Spleen (tissue), 11 donors: ENCODE results near the gene GALNT18. TPM values are rescaled to one million over a fixed set of nuclear protein-coding genes. Genes with fewer than 3 reads are reported as not detected.

ENCODE experiments used
- DNase-seq: peaks from one replicate; pipeline ENCODE4 v3.0.0-alpha.2; 2020
- H3K27ac ChIP-seq, 8 donors: fragments of 200-600 bp; sonication (generic) in 7 of 8; 1 replicate in 4 of 8; 2 replicates in 4 of 8; pipeline versions ENCODE4 v1.5.0 to v1.8.0; 2016 to 2021; ENCODE audit warnings: inconsistent platforms in 4 of 8, mild to moderate bottlenecking in 4 of 8, moderate library complexity in 1 of 8
- H3K27me3 ChIP-seq, 7 donors: fragments of 200-600 bp; sonication (generic) in 6 of 7; replicated peaks in 1 of 7; 1 replicate in 4 of 7; 2 replicates in 3 of 7; pipeline versions ENCODE4 v1.5.0 to v1.8.0; 2016 to 2021; ENCODE audit warnings: inconsistent platforms in 3 of 7, mild to moderate bottlenecking in 1 of 7
- H3K36me3 ChIP-seq, 6 donors: fragments of 200-600 bp; sonication (generic) in 5 of 6; 1 replicate in 4 of 6; 2 replicates in 2 of 6; pipeline versions ENCODE4 v1.5.0 to v1.8.0; 2016 to 2021; ENCODE audit warnings: inconsistent platforms in 2 of 6
- H3K4me1 ChIP-seq, 6 donors: fragments of 200-600 bp; sonication (generic) in 5 of 6; 1 replicate in 3 of 6; 2 replicates in 3 of 6; pipeline versions ENCODE4 v1.5.0 to v1.8.0; 2016 to 2021; ENCODE audit warnings: inconsistent platforms in 3 of 6
- H3K4me3 ChIP-seq, 8 donors: fragments of 200-600 bp; sonication (generic) in 7 of 8; 1 replicate in 4 of 8; 2 replicates in 4 of 8; pipeline versions ENCODE4 v1.5.0 to v1.8.0; 2016 to 2021; ENCODE audit warnings: inconsistent platforms in 4 of 8, mild to moderate bottlenecking in 4 of 8, moderate library complexity in 2 of 8
- H3K9me3 ChIP-seq, 8 donors: fragments of 200-600 bp; sonication (generic) in 7 of 8; 1 replicate in 4 of 8; 2 replicates in 4 of 8; pipeline versions ENCODE4 v1.5.0 to v1.8.0; 2016 to 2021; ENCODE audit warnings: inconsistent platforms in 4 of 8
- POLR2A ChIP-seq, 3 donors: fragments of 450-650 bp; IDR thresholded peaks; one replicate each; pipeline ENCODE4 v1.5.1; 2017; ENCODE audit warnings: antibody characterized with exemption in 3 of 3, mild to moderate bottlenecking in 1 of 3
- POLR2AphosphoS5 ChIP-seq, 3 donors: sonication (generic); formaldehyde crosslinking; IDR thresholded peaks; one replicate each; pipeline ENCODE4 v1.5.1; 2017; ENCODE audit warnings: antibody characterized with exemption in 3 of 3
- WGBS, 5 donors: extraction: QIAGEN DNeasy Blood & Tissue Kit in 3 of 5; methylation state at CpG; one replicate each; pipeline versions ENCODE4 v1.1.5 to v1.1.7; 2013 to 2018; 5-methylcytosine and 5-hydroxymethylcytosine counted together
- intact Hi-C: fragments of 100-400 bp; cut with DNase I; formaldehyde crosslinking; loops from one replicate; pipeline ENCODE4 v1.15.0; 2023; ENCODE audit warnings: low total_unique reads
- polyA plus RNA-seq, 3 donors: library from polyadenylated mRNA; stranded (reverse); fragments of 200-250 nt; gene quantifications; one replicate each; pipeline ENCODE4 v1.2.1, GENCODE V29; 2013
- total RNA-seq, 7 donors: library from RNA; depleted of rRNA in 3 of 7; stranded (reverse); fragments of >200 nt in 3 of 7; fragmentation: NEBNext Ultra II Directional in 4 of 7; extraction: Animal tissue kit (Norgen Biotek cat#: 25700) in 4 of 7; gene quantifications; one replicate each; pipeline versions ENCODE4 v1.1.0 to v1.2.1, GENCODE V29; 2016 to 2021
- TF ChIP-seq, protein P1 (sequence below), 11 experiments: fragments of 200-600 bp in 7 of 11; fragments of 450-650 bp in 4 of 11; sonication (generic) in 4 of 11; IDR thresholded peaks in 8 of 11; conservative IDR thresholded peaks in 3 of 11; 1 replicate in 7 of 11; 2 replicates in 4 of 11; pipeline versions ENCODE4 v1.4.0 to v1.8.0; 2016 to 2021; ENCODE audit warnings: antibody characterized with exemption in 11 of 11, inconsistent platforms in 4 of 11, mild to moderate bottlenecking in 1 of 11
- donor health status: healthy with polysubstance abuse.
- donor health status: DM: no; HTN: no; CAD: no; lungs with moderate emphysema.
- donor health status: DM: no; HTN: no; CAD: no.
- donor health status: Bipolar disorder and iron deficiency.
- donor health status: healthy.
- donor health status: DM: no; HTN: no; CAD: no.
- donor health status: DM: yes; HTN: yes; CAD: no.

The GALNT18 gene
- total and polyA plus RNA-seq, 10 donors, result 0.87 to 6.9 (median 3.9) TPM

DNA sequence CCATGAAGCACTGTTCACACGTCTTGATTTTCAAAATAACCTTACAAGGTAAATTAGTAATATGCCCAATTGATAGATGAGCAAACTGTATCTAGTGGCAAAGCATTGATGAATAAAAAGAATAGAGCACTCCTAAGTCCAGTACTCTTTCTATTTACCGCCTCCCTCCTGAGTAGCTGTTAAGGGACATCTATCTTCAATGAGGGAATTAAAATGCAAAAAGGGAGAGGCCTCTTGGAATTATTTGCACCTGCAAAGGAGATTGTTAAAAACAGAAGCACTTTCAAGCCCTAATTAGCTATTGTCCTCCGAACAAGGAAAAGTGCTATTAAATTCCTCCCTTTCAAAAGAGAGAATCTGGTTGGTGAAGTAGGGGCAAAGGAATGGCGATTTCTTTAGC lies 6.8 kb upstream of the GALNT18 start:
- Histone ChIP-seq H3K27ac (no peak overlapping the region), H3K9me3 (no peaks in the 10 kb centered on the region), H3K27me3 (peaks cover 0 to 11% (median 0%) of the 10 kb centered on the region in 7 donors), H3K36me3 (no peaks in the 10 kb centered on the region), H3K4me1 (no peaks in the 10 kb centered on the region), H3K4me3 (no peak overlapping the region)
- 85 to 92% (median 89%) methylated on average over 4 of the region's 4 CpGs for WGBS, 5 donors
- intact Hi-C loops, result no loop called here
- no peak for DNase-seq
- no peak for TF ChIP-seq POLR2AphosphoS5 (IDR thresholded peaks at IDR 0.05)

DNA sequence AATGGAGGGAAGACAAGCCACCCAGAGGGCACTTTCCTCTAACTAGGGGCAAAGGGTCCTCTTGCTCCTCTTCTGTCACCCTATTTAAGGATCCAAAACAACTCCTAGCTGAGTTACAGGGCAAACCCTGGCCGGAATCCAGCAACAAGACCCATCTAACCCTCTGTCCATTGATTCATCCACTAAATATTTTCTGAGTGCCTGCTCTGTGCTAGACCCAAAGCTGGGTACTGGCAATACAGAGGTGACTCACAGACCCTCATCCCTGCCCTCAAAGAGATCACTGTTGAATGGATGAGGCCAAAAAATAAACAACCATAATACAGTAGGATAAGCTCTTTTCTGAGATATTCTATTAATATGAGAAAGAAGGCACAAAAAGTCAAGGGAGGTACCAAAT lies 4.3 kb upstream of the GALNT18 start:
- Histone ChIP-seq H3K4me3 (no peak overlapping the region), H3K36me3 (no peaks in the 10 kb centered on the region), H3K9me3 (no peaks in the 10 kb centered on the region), H3K4me1 (peaks cover 0 to 13% (median 13%) of the 10 kb centered on the region in 6 donors), H3K27ac (no peak overlapping the region), H3K27me3 (peaks cover 0 to 21% (median 10%) of the 10 kb centered on the region in 7 donors)
- DNase-seq, result no peak
- intact Hi-C loops, result no loop called here
- TF ChIP-seq POLR2A (IDR thresholded peaks at IDR 0.05), result no peak
- no peak for TF ChIP-seq POLR2AphosphoS5 (IDR thresholded peaks at IDR 0.05)
- TF ChIP-seq, protein P1, sequence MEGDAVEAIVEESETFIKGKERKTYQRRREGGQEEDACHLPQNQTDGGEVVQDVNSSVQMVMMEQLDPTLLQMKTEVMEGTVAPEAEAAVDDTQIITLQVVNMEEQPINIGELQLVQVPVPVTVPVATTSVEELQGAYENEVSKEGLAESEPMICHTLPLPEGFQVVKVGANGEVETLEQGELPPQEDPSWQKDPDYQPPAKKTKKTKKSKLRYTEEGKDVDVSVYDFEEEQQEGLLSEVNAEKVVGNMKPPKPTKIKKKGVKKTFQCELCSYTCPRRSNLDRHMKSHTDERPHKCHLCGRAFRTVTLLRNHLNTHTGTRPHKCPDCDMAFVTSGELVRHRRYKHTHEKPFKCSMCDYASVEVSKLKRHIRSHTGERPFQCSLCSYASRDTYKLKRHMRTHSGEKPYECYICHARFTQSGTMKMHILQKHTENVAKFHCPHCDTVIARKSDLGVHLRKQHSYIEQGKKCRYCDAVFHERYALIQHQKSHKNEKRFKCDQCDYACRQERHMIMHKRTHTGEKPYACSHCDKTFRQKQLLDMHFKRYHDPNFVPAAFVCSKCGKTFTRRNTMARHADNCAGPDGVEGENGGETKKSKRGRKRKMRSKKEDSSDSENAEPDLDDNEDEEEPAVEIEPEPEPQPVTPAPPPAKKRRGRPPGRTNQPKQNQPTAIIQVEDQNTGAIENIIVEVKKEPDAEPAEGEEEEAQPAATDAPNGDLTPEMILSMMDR (IDR thresholded peaks at IDR 0.05 in 8 of 11, conservative IDR thresholded peaks at IDR 0.05 in 3 of 11), result no peak
- 78 to 94% (median 80%) methylated on average over 1 of the region's 1 CpG for WGBS, 5 donors

DNA sequence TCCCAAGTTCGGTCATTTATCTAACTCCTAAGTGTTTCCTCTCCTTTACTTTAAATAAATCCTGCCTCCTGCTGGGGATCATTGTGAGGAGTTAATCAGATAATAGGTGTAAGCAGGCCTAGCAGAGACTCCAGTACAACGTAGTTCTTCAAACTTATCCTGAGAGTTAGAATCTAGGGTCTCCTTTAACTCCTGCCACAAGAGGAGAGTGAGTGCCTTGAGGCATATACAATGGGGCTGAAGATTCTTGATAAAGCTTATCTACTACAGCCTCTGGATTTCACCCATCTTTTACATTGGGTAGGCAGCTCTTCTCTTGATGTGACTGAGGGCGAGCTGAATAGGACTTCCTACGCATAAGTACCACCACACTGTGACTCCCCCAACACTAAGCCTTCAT lies 3.1 kb upstream of the GALNT18 start:
- intact Hi-C loops, result no loop called here
- Histone ChIP-seq H3K4me1 (peaks cover 0 to 25% (median 25%) of the 10 kb centered on the region in 6 donors), H3K9me3 (no peaks in the 10 kb centered on the region), H3K36me3 (no peaks in the 10 kb centered on the region), H3K27ac (no peak overlapping the region), H3K4me3 (no peak overlapping the region), H3K27me3 (peaks cover 0 to 33% (median 20%) of the 10 kb centered on the region in 7 donors)
- DNase-seq, result no peak
- no peak for TF ChIP-seq POLR2AphosphoS5 (IDR thresholded peaks at IDR 0.05)
- no peak for TF ChIP-seq POLR2A (IDR thresholded peaks at IDR 0.05)
- TF ChIP-seq, protein P1 (IDR thresholded peaks at IDR 0.05 in 8 of 11, conservative IDR thresholded peaks at IDR 0.05 in 3 of 11), result no peak
- WGBS, 5 donors, result 77 to 96% (median 89%) methylated on average over 4 of the region's 4 CpGs

DNA sequence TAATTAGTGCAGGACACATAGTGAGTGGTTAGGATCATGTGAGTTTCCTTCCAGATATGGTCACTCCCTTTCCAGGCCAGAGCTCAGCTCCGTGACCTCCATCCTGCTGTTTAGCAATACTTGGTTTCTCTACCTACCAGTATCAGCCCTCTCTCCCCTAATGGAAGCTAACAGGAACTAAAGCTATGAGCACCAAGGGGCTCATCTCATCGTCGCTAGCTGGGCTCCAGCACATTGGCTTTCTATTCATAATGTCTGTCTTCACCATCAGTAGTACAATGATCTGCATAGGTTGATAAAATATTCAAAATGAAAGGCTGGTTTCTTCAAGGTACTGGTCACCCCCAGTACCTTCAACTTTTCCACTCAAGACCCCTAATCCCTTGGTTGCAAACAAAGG lies 2.4 kb upstream of the GALNT18 start:
- TF ChIP-seq POLR2AphosphoS5 (IDR thresholded peaks at IDR 0.05) (no peak), POLR2A (IDR thresholded peaks at IDR 0.05) (no peak)
- TF ChIP-seq, protein P1 (IDR thresholded peaks at IDR 0.05 in 8 of 11, conservative IDR thresholded peaks at IDR 0.05 in 3 of 11), result no peak
- no peak for DNase-seq
- peaks cover 0 to 36% (median 20%) of the 10 kb centered on the region in 7 donors for H3K27me3 ChIP-seq
- WGBS, 5 donors, result 73 to 90% (median 82%) methylated on average over 3 of the region's 3 CpGs
- H3K36me3 ChIP-seq, result no peaks in the 10 kb centered on the region
- intact Hi-C loops, result no loop called here
- no peak overlapping the region for H3K27ac ChIP-seq
- peaks cover 0 to 29% (median 25%) of the 10 kb centered on the region in 6 donors for H3K4me1 ChIP-seq
- no peak overlapping the region for H3K4me3 ChIP-seq
- H3K9me3 ChIP-seq, result no peaks in the 10 kb centered on the region

DNA sequence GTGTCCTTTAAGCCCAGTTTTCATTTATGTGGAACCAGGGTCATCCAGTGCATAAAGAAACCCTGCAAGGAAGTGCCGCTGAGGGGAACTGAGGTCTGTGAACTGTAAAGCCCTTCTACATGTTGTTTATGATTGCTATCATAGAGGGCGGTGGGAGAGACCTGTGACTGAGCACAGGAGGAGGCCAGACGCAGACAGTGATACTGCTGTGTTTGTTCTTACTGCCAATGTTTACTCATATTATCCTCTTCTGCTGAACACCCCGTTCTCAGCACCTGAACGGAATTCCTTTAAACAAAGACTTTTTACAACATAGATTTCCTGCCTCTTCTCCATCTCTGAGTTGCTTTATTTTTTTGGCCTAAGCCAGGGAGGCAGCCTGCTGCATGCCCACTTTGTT lies 967 bp upstream of the GALNT18 start:
- DNase-seq, result no peak
- Histone ChIP-seq H3K27me3 (peaks cover 0 to 46% (median 20%) of the 10 kb centered on the region in 7 donors), H3K36me3 (no peaks in the 10 kb centered on the region), H3K9me3 (no peaks in the 10 kb centered on the region), H3K4me1 (peaks cover 0 to 29% (median 25%) of the 10 kb centered on the region in 6 donors), H3K27ac (no peak overlapping the region), H3K4me3 (no peak overlapping the region)
- 75 to 83% (median 79%) methylated on average over 5 of the region's 5 CpGs for WGBS, 5 donors
- TF ChIP-seq POLR2AphosphoS5 (IDR thresholded peaks at IDR 0.05), result no peak
- no peak for TF ChIP-seq POLR2A (IDR thresholded peaks at IDR 0.05)
- TF ChIP-seq, protein P1 (IDR thresholded peaks at IDR 0.05 in 8 of 11, conservative IDR thresholded peaks at IDR 0.05 in 3 of 11), result no peak
- intact Hi-C loops, result no loop called here
